Peyer's patch (tissue), 4 donors: Measurements from ENCODE around the gene KCTD10. TPM values are rescaled to one million over a fixed set of nuclear protein-coding genes. Genes with fewer than 3 reads are reported as not detected.

Experiments
- DNase-seq, 3 donors: peaks; one replicate each; pipeline ENCODE4 v3.0.0-alpha.2; 2017 to 2019
- H3K27ac ChIP-seq, 4 donors: fragments of 200-600 bp; sonication (generic); one replicate each; pipeline ENCODE4 v1.5.1; 2016 to 2019
- H3K27me3 ChIP-seq, 2 donors: fragments of 200-600 bp; sonication (generic); one replicate each; pipeline ENCODE4 v1.5.1; 2019
- H3K36me3 ChIP-seq, 3 donors: fragments of 200-600 bp; sonication (generic); one replicate each; pipeline ENCODE4 v1.5.1; 2016 to 2019
- H3K4me1 ChIP-seq, 4 donors: fragments of 200-600 bp; sonication (generic); one replicate each; pipeline ENCODE4 v1.5.1; 2016 to 2019
- H3K4me3 ChIP-seq, 4 donors: fragments of 200-600 bp; sonication (generic); 1 replicate in 3 of 4; 2 replicates in 1 of 4; pipeline ENCODE4 v1.5.1; 2016 to 2019; ENCODE audit warnings: mild to moderate bottlenecking in 1 of 4
- H3K9me3 ChIP-seq, 4 donors: fragments of 200-600 bp; sonication (generic); one replicate each; pipeline ENCODE4 v1.5.1; 2016 to 2019; ENCODE audit warnings: mild to moderate bottlenecking in 1 of 4
- CTCF ChIP-seq, 6 experiments: fragments of 450-650 bp in 4 of 6; fragments of 200-600 bp in 2 of 6; sonication (generic) in 1 of 6; IDR thresholded peaks; one replicate each; pipeline ENCODE4 v1.5.1; 2017 to 2019; ENCODE audit warnings: antibody characterized with exemption in 6 of 6, mild to moderate bottlenecking in 3 of 6, moderate library complexity in 1 of 6
- POLR2A ChIP-seq, 2 donors: fragments of 450-650 bp; IDR thresholded peaks; one replicate each; pipeline ENCODE4 v1.5.1; 2017; ENCODE audit warnings: antibody characterized with exemption in 2 of 2, mild to moderate bottlenecking in 2 of 2, moderate library complexity in 2 of 2
- total RNA-seq, 4 donors: library from RNA; depleted of rRNA; stranded (reverse); fragments of >200 nt; gene quantifications; one replicate each; pipeline ENCODE4 v1.1.0, GENCODE V29; 2016

Gene KCTD10
- total RNA-seq, 4 donors from 2014 or later, result 18.4 to 53.6 (median 28.8) TPM

GRCh38 chr12:109493938-109494337 lies 16.8 kb upstream of the KCTD10 start:
- no peak for TF ChIP-seq CTCF (IDR thresholded peaks at IDR 0.05)
- no peak for TF ChIP-seq POLR2A (IDR thresholded peaks at IDR 0.05)
- peaks cover 0 to 85% (median 0%) of the 10 kb centered on the region in 3 donors for H3K36me3 ChIP-seq
- H3K4me3 ChIP-seq, result no peak overlapping the region
- H3K27ac ChIP-seq, result no peak overlapping the region
- no peaks in the 10 kb centered on the region for H3K9me3 ChIP-seq
- no peaks in the 10 kb centered on the region for H3K4me1 ChIP-seq
- no peaks in the 10 kb centered on the region for H3K27me3 ChIP-seq
- DNase-seq, result no peak

- peaks cover 0 to 85% (median 0%) of the 10 kb centered on the region in 3 donors for H3K36me3 ChIP-seq
- no peak for DNase-seq
Measured at GRCh38 chr12:109493090-109493489, 16.0 kb upstream of the KCTD10 start.

GRCh38 chr12:109492371-109492770 lies 15.3 kb upstream of the KCTD10 start:
- H3K27ac ChIP-seq, result no peak overlapping the region
- no peaks in the 10 kb centered on the region for H3K27me3 ChIP-seq
- no peaks in the 10 kb centered on the region for H3K9me3 ChIP-seq
- peaks cover 0 to 85% (median 0%) of the 10 kb centered on the region in 3 donors for H3K36me3 ChIP-seq
- no peak overlapping the region for H3K4me3 ChIP-seq
- H3K4me1 ChIP-seq, result no peaks in the 10 kb centered on the region
- TF ChIP-seq CTCF (IDR thresholded peaks at IDR 0.05) (no peak), POLR2A (IDR thresholded peaks at IDR 0.05) (no peak)
- no peak for DNase-seq

More at GRCh38 chr12:109493090-109493489, 16.0 kb upstream of the KCTD10 start:
- Histone ChIP-seq H3K4me3 (no peak overlapping the region), H3K9me3 (no peaks in the 10 kb centered on the region), H3K27me3 (no peaks in the 10 kb centered on the region), H3K4me1 (no peaks in the 10 kb centered on the region), H3K27ac (no peak overlapping the region)
- TF ChIP-seq CTCF (IDR thresholded peaks at IDR 0.05) (no peak), POLR2A (IDR thresholded peaks at IDR 0.05) (no peak)

GRCh38 chr12:109491671-109492070 lies 14.6 kb upstream of the KCTD10 start:
- H3K4me1 ChIP-seq, result no peaks in the 10 kb centered on the region

GRCh38 chr12:109489955-109490565 lies 13.0 kb upstream of the KCTD10 start:
- Histone ChIP-seq H3K4me1 (no peaks in the 10 kb centered on the region), H3K27me3 (no peaks in the 10 kb centered on the region), H3K4me3 (no peak overlapping the region), H3K36me3 (peaks cover 0 to 89% (median 0%) of the 10 kb centered on the region in 3 donors), H3K9me3 (no peaks in the 10 kb centered on the region), H3K27ac (no peak overlapping the region)
- TF ChIP-seq CTCF (IDR thresholded peaks at IDR 0.05) (no peak), POLR2A (IDR thresholded peaks at IDR 0.05) (no peak)
- no peak for DNase-seq

More at GRCh38 chr12:109491671-109492070, 14.6 kb upstream of the KCTD10 start:
- peaks cover 0 to 88% (median 0%) of the 10 kb centered on the region in 3 donors for H3K36me3 ChIP-seq
- no peak overlapping the region for H3K27ac ChIP-seq
- H3K4me3 ChIP-seq, result no peak overlapping the region
- TF ChIP-seq CTCF (IDR thresholded peaks at IDR 0.05) (no peak), POLR2A (IDR thresholded peaks at IDR 0.05) (no peak)
- no peaks in the 10 kb centered on the region for H3K9me3 ChIP-seq
- H3K27me3 ChIP-seq, result no peaks in the 10 kb centered on the region
- DNase-seq, result no peak
